ENCODE measurements around the gene ATP1B3.

Gene ATP1B3

GRCh38 chr3:141870091-141870687, 6.3 kb upstream of the ATP1B3 start:
- no peak for TF ChIP-seq CTCF (IDR thresholded peaks at IDR 0.05; ENCODE audit: low read depth, low read length, missing control alignments)
- DNase-seq: no peak
- in situ Hi-C loops (cut with HindIII; ENCODE audit: low pct_ligation_motif_present, low sequenced_read_pairs): no loop called here
- no peak overlapping the region for H3K27ac ChIP-seq
- H3K4me3 ChIP-seq (ENCODE audit: low read depth, low read length): no peak overlapping the region
- H3K27me3 ChIP-seq (replicated peaks): no peaks in the 10 kb centered on the region
- H3K36me3 ChIP-seq (replicated peaks): no peaks in the 10 kb centered on the region

- in situ Hi-C loops (cut with HindIII; ENCODE audit: low pct_ligation_motif_present, low sequenced_read_pairs): no loop called here
- Histone ChIP-seq H3K27ac (peak overlapping the region; percentile 88), H3K36me3 (replicated peaks) (no peaks in the 10 kb centered on the region), H3K4me3 (ENCODE audit: low read depth, low read length) (peak overlapping the region; percentile 81), H3K27me3 (replicated peaks) (no peaks in the 10 kb centered on the region)
- peak; percentile 94 for TF ChIP-seq CTCF (IDR thresholded peaks at IDR 0.05; ENCODE audit: low read depth, low read length, missing control alignments)
- DNase-seq: peak; percentile 78
Measured at GRCh38 chr3:141875374-141875892, 1.0 kb upstream of the ATP1B3 start.

- in situ Hi-C loops (cut with HindIII; ENCODE audit: low pct_ligation_motif_present, low sequenced_read_pairs): no loop called here
- no peak for TF ChIP-seq CTCF (IDR thresholded peaks at IDR 0.05; ENCODE audit: low read depth, low read length, missing control alignments)
- Histone ChIP-seq H3K27me3 (replicated peaks) (no peaks in the 10 kb centered on the region), H3K27ac (peak overlapping the region; percentile 88), H3K36me3 (replicated peaks) (no peaks in the 10 kb centered on the region), H3K4me3 (ENCODE audit: low read depth, low read length) (peak overlapping the region; percentile 81)
- peak; percentile 56 for DNase-seq
Measured at GRCh38 chr3:141875893-141876380, 506 bp upstream of the ATP1B3 start.

GRCh38 chr3:141876891-141877621, 613 bp downstream of the ATP1B3 start:
- no peak for TF ChIP-seq CTCF (IDR thresholded peaks at IDR 0.05; ENCODE audit: low read depth, low read length, missing control alignments)
- H3K27ac ChIP-seq: peak overlapping the region; percentile 88
- H3K36me3 ChIP-seq (replicated peaks): no peaks in the 10 kb centered on the region
- no peaks in the 10 kb centered on the region for H3K27me3 ChIP-seq (replicated peaks)
- in situ Hi-C loops (cut with HindIII; ENCODE audit: low pct_ligation_motif_present, low sequenced_read_pairs): no loop called here
- DNase-seq: no peak
- H3K4me3 ChIP-seq (ENCODE audit: low read depth, low read length): peak overlapping the region; percentile 81

GRCh38 chr3:141877911-141878310, 1.5 kb downstream of the ATP1B3 start:
- H3K4me3 ChIP-seq (ENCODE audit: low read depth, low read length): peak overlapping the region; percentile 81
- DNase-seq: no peak
- peak overlapping the region; percentile 88 for H3K27ac ChIP-seq

More at GRCh38 chr3:141877911-141878310, 1.5 kb downstream of the ATP1B3 start:
- in situ Hi-C loops (cut with HindIII; ENCODE audit: low pct_ligation_motif_present, low sequenced_read_pairs): no loop called here
- no peak for TF ChIP-seq CTCF (IDR thresholded peaks at IDR 0.05; ENCODE audit: low read depth, low read length, missing control alignments)
- peaks cover 1% of the 10 kb centered on the region for H3K36me3 ChIP-seq (replicated peaks)
- no peaks in the 10 kb centered on the region for H3K27me3 ChIP-seq (replicated peaks)

Measured in brain microvascular endothelial cell (primary cell).